GM10847 (cell line): Measurements from ENCODE around the gene MXI1.

ENCODE experiments used
- POLR2A ChIP-seq: IDR thresholded peaks from 2 replicates; pipeline ENCODE4 v1.6.1; 2011; ENCODE audit not compliant: insufficient read length; ENCODE audit errors: extremely low read depth

The MXI1 gene

GRCh38 chr10:110304780-110305421 is 97.5 kb downstream of the MXI1 start, which contains the start of gene SMNDC1:
Gene SMNDC1, minus strand, starts transcription at chr10:110304920. Its CDS starts 1,333 bp downstream, at chr10:110303587.
- TF ChIP-seq POLR2A, result peak; percentile 75

- TF ChIP-seq POLR2A, result no peak
Observed at GRCh38 chr10:110305767-110306451, 98.5 kb downstream of the MXI1 start.

GRCh38 chr10:110306452-110306768 is 99.0 kb downstream of the MXI1 start:
- no peak for TF ChIP-seq POLR2A

- TF ChIP-seq POLR2A, result no peak
Observed at GRCh38 chr10:110307805-110308204, 100.4 kb downstream of the MXI1 start.

GRCh38 chr10:110310741-110311140 is 103.3 kb downstream of the MXI1 start:
- no peak for TF ChIP-seq POLR2A

GRCh38 chr10:110311357-110311949 is 104.0 kb downstream of the MXI1 start:
- TF ChIP-seq POLR2A, result no peak

GRCh38 chr10:110312206-110312605 is 104.8 kb downstream of the MXI1 start:
- TF ChIP-seq POLR2A, result no peak

GRCh38 chr10:110313674-110314073 is 106.3 kb downstream of the MXI1 start:
- TF ChIP-seq POLR2A, result no peak

- TF ChIP-seq POLR2A, result no peak
Observed at GRCh38 chr10:110317866-110318850, 110.8 kb downstream of the MXI1 start.

- TF ChIP-seq POLR2A, result no peak
Observed at GRCh38 chr10:110321869-110322620, 114.6 kb downstream of the MXI1 start.

GRCh38 chr10:110323503-110323902 is 116.1 kb downstream of the MXI1 start:
- no peak for TF ChIP-seq POLR2A

- TF ChIP-seq POLR2A, result no peak
Observed at GRCh38 chr10:110324201-110324804, 116.9 kb downstream of the MXI1 start.

- TF ChIP-seq POLR2A, result no peak
Observed at GRCh38 chr10:110324805-110325280, 117.4 kb downstream of the MXI1 start.
